GM12878 (cell line): ENCODE results near the gene GBA3. TPM values are rescaled to one million over a fixed set of nuclear protein-coding genes. Genes with fewer than 3 reads are reported as not detected.

Source experiments
- ATAC-seq: fragments of 200-7000 bp; cut with Tn5 transposase; 3 replicates; pipeline ENCODE4 v1.9.1; 2020; ENCODE audit warnings: mild to moderate bottlenecking, moderate library complexity
- BruUV-seq: library from RNA; stranded (reverse); fragments of 400-500 nt; replicated peaks from 2 replicates; lab custom pipeline; 2021; lab: Mats Ljungman, UMichigan
- CTCF ChIA-PET: fragments of 300-600 bp; sonication (Branson Sonifier 250); formaldehyde crosslinking; extraction: SDS; loops from one replicate; lab custom pipeline; 2021; ENCODE audit warnings: inconsistent platforms; lab: Yijun Ruan, JAX
- POLR2A ChIA-PET: fragments of 350-600 bp; formaldehyde crosslinking; extraction: SDS; loops from one replicate; lab custom pipeline; 2021; ENCODE audit warnings: inconsistent platforms; lab: Charles Lee
- RAD21 ChIA-PET: fragments of 300-600 bp; sonication (Branson Sonifier 250); formaldehyde crosslinking; loops from one replicate; lab custom pipeline; 2023; ENCODE audit warnings: antibody characterized with exemption; ENCODE audit not compliant: unreplicated experiment; lab: Charles Lee
- SMC1A ChIA-PET: fragments of 300-600 bp; sonication (Branson Sonifier 250); formaldehyde crosslinking; loops from one replicate; lab custom pipeline; 2023; ENCODE audit not compliant: unreplicated experiment, uncharacterized antibody; lab: Charles Lee
- DNase-seq: peaks from one replicate; pipeline ENCODE4 v3.0.0-alpha.2; 2011; ENCODE audit warnings: low read depth, low spot score
- FAIRE-seq: peaks from 3 replicates; lab custom pipeline; 2011; peaks lifted over from hg19 to GRCh38; lab: Jason Lieb, UNC
- H2AFZ ChIP-seq: 2 replicates; pipeline ENCODE4 v1.6.0; 2011; ENCODE audit warnings: low read depth, low read length, control low read depth; ENCODE audit not compliant: control insufficient read depth
- H3K27ac ChIP-seq: 2 replicates; pipeline ENCODE4 v1.5.1; 2011; ENCODE audit warnings: control low read depth; ENCODE audit not compliant: control insufficient read depth, insufficient read depth
- H3K27me3 ChIP-seq, 2 experiments: replicated peaks in 1 of 2; 2 replicates each; pipeline versions ENCODE4 v1.6.0 to v1.6.1; 2011; ENCODE audit warnings: low read length in 1 of 2; ENCODE audit not compliant: control insufficient read depth in 2 of 2, insufficient read depth in 2 of 2
- H3K36me3 ChIP-seq, 2 experiments: 2 replicates each; pipeline ENCODE4 v1.5.1; 2011; ENCODE audit warnings: low read length in 1 of 2; ENCODE audit not compliant: control insufficient read depth in 2 of 2, insufficient read depth in 2 of 2
- H3K4me1 ChIP-seq: 2 replicates; pipeline ENCODE4 v1.6.1; 2011; ENCODE audit warnings: mild to moderate bottlenecking, low read length, moderate library complexity, mixed read lengths; ENCODE audit not compliant: control insufficient read depth, insufficient read depth
- H3K4me2 ChIP-seq: 2 replicates; pipeline ENCODE4 v1.6.0; 2011; ENCODE audit warnings: control low read depth; ENCODE audit not compliant: control insufficient read depth, insufficient read depth
- H3K4me3 ChIP-seq: fragments of 200-600 bp; sonication (generic); 2 replicates; pipeline ENCODE4 v1.5.1; 2016
- H3K79me2 ChIP-seq: 2 replicates; pipeline ENCODE4 v1.6.0; 2011; ENCODE audit warnings: low read length; ENCODE audit not compliant: control insufficient read depth, insufficient read depth
- H3K9ac ChIP-seq: 2 replicates; pipeline ENCODE4 v1.8.0; 2011; ENCODE audit warnings: low read length, control low read depth, mixed read lengths; ENCODE audit not compliant: control insufficient read depth, insufficient read depth
- H3K9me3 ChIP-seq: replicated peaks from 3 replicates; pipeline ENCODE4 v1.5.1; 2011; ENCODE audit warnings: mild to moderate bottlenecking, low read length; ENCODE audit not compliant: control insufficient read depth, insufficient read depth
- H4K20me1 ChIP-seq: 2 replicates; pipeline ENCODE4 v1.6.0; 2011; ENCODE audit not compliant: control insufficient read depth, insufficient read depth
- ELK1 ChIP-seq: IDR thresholded peaks from 2 replicates; pipeline ENCODE4 v1.6.1; 2012; ENCODE audit warnings: low read depth, low read length, improper control_type of control experiment
- EP300 ChIP-seq, 2 experiments: fragments of 150-350 bp in 1 of 2; IDR thresholded peaks; 2 replicates each; pipeline ENCODE4 v1.6.1; 2011 to 2012; ENCODE audit warnings: low read depth in 2 of 2, low read length in 2 of 2, borderline replicate concordance in 1 of 2, improper control_type of control experiment in 1 of 2, inconsistent platforms in 1 of 2; ENCODE audit not compliant: control insufficient read depth in 1 of 2
- HDGF ChIP-seq: fragments of 450-650 bp; IDR thresholded peaks from 2 replicates; pipeline ENCODE4 v1.6.1; 2016; ENCODE audit warnings: antibody characterized with exemption
- NKRF ChIP-seq: fragments of 450-650 bp; conservative IDR thresholded peaks from 2 replicates; pipeline ENCODE4 v1.6.1; 2017; ENCODE audit warnings: mild to moderate bottlenecking, moderate library complexity
- POLR2A ChIP-seq: IDR thresholded peaks from 2 replicates; pipeline ENCODE4 v1.6.1; 2011; ENCODE audit warnings: low read depth, mild to moderate bottlenecking, low read length
- SIN3A ChIP-seq: IDR thresholded peaks from 2 replicates; pipeline ENCODE4 v1.6.1; 2012; ENCODE audit warnings: low read depth, low read length, improper control_type of control experiment
- SMAD1 ChIP-seq: fragments of 450-650 bp; IDR thresholded peaks from 2 replicates; pipeline ENCODE4 v1.6.1; 2018; ENCODE audit warnings: mild to moderate bottlenecking, low read depth; ENCODE audit not compliant: partially characterized antibody
- SMC3 ChIP-seq: IDR thresholded peaks from 2 replicates; pipeline ENCODE4 v1.6.1; 2011; ENCODE audit warnings: low read length, improper control_type of control experiment, borderline replicate concordance
- TCF12 ChIP-seq: IDR thresholded peaks from 2 replicates; pipeline ENCODE4 v1.6.1; 2011; ENCODE audit warnings: low read depth, mild to moderate bottlenecking, low read length
- ZBTB4 ChIP-seq: fragments of 450-650 bp; formaldehyde crosslinking; IDR thresholded peaks from 2 replicates; pipeline ENCODE4 v1.4.0; 2022; ENCODE audit warnings: mild to moderate bottlenecking, moderate library complexity
- WGBS: methylation state at CpG from one replicate; pipeline ENCODE4 v1.1.6; 2016; ENCODE audit warnings: low lambda C conversion rate; ENCODE audit not compliant: insufficient replicate concordance, insufficient coverage; ENCODE audit errors: missing lambda C conversion rate; 5-methylcytosine and 5-hydroxymethylcytosine counted together
- in situ Hi-C: fragments of 300-500 bp; cut with MboI; formaldehyde crosslinking; loops from 9 replicates; pipeline ENCODE4 v1.14.3; 2018; ENCODE audit warnings: mixed read lengths
- intact Hi-C: fragments of 100-400 bp; cut with micrococcal nuclease; formaldehyde crosslinking; loops from one replicate; pipeline ENCODE4 v1.14.2; 2022; ENCODE audit not compliant: unreplicated experiment
- polyA plus RNA-seq, 11 experiments: library from polyadenylated mRNA; depleted of rRNA in 4 of 11; unstranded in 6 of 11; stranded (reverse) in 5 of 11; fragments of >200 nt; fragmentation: Nextera tagmentation in 4 of 11; fragmentation: Illumina TruSeq in 1 of 11; extraction: Ambion mirVana in 4 of 11; extraction: Trizol in 1 of 11; gene quantifications; 1 replicate in 1 of 11; 2 replicates in 10 of 11; pipeline versions ENCODE4 v1.2.1 to v1.2.3, GENCODE V29; 2011 to 2016; ENCODE audit warnings: inconsistent platforms in 2 of 11, missing spikeins in 2 of 11, low read depth in 1 of 11
- total RNA-seq, 4 experiments: library from RNA; depleted of rRNA in 3 of 4; stranded (reverse); fragments of >200 nt in 3 of 4; fragmentation: Illumina TruSeq in 1 of 4; extraction: Trizol in 1 of 4; gene quantifications; 2 replicates each; pipeline versions ENCODE4 v1.2.1 to v1.2.3, GENCODE V29; 2013 to 2021

The GBA3 gene
- total and polyA plus RNA-seq, 10 of the 15 experiments (the other 5 are each of a cell fraction or from before 2014, with no cell fraction given), result 0.10 to 7.2 (median 0.27) TPM

- no peaks in the 10 kb centered on the region for H3K79me2 ChIP-seq
- intact Hi-C loops (no loop called here), in situ Hi-C loops (no loop called here)
- no peak overlapping the region for H2AFZ ChIP-seq
- H3K9ac ChIP-seq, result no peak overlapping the region
- H3K4me1 ChIP-seq, result no peaks in the 10 kb centered on the region
- no peak for TF ChIP-seq EP300 (IDR thresholded peaks at IDR 0.05; ENCODE audit: borderline replicate concordance in 1 of 2, control insufficient read depth in 1 of 2, low read depth in 2 of 2, low read length in 2 of 2)
- no peak for TF ChIP-seq SIN3A
- no peak for TF ChIP-seq POLR2A
- no peak for TF ChIP-seq TCF12
- TF ChIP-seq HDGF, result no peak
- no peak for TF ChIP-seq SMC3
- TF ChIP-seq NKRF, result no peak
- TF ChIP-seq ZBTB4 (CRISPR knock-in tag), result no peak
- TF ChIP-seq ELK1, result no peak
- TF ChIP-seq SMAD1, result no peak
- H3K27me3 ChIP-seq, result no peaks in the 10 kb centered on the region
- no peak overlapping the region for H3K27ac ChIP-seq
- no peaks in the 10 kb centered on the region for H4K20me1 ChIP-seq
- FAIRE-seq, result no peak
- ChIA-PET RAD21 (no interaction called here), POLR2A (no interaction called here), SMC1A (no interaction called here), CTCF (no interaction called here)
- BruUV-seq, result no TSS peak
- H3K9me3 ChIP-seq, result no peaks in the 10 kb centered on the region
- WGBS, result 0% methylated on average over 2 of the region's 2 CpGs
- H3K4me3 ChIP-seq, result no peak overlapping the region
- ATAC-seq, result no peak
- DNase-seq, result no peak
- H3K36me3 ChIP-seq, result no peaks in the 10 kb centered on the region
- H3K4me2 ChIP-seq, result no peak overlapping the region
Observed at GRCh38 chr4:22814906-22815305, 122.2 kb downstream of the GBA3 start.
